Endometrial microvascular endothelial cells (primary cell): ENCODE results near the gene CDT1. TPM values are rescaled to one million over a fixed set of nuclear protein-coding genes. Genes with fewer than 3 reads are reported as not detected.
"Not testable (repeated sequence)": the region's sequence is repeated elsewhere in the genome, so short reads cannot be mapped to it uniquely, and the experiment has no call there.

ENCODE experiments used
- in situ Hi-C: cut with HindIII; loops from 2 replicates; pipeline ENCODE4 v1.10.0; 2017; ENCODE audit warnings: low sequenced_read_pairs, low pct_unique_long_range_greater_than_20kb; ENCODE audit errors: inconsistent ontology term
- total RNA-seq: library from RNA; depleted of rRNA; stranded (reverse); fragments of >200 nt; gene quantifications from one replicate; pipeline ENCODE4 v1.2.3, GENCODE V29; 2015; ENCODE audit errors: inconsistent ontology term

CDT1 gene
- total RNA-seq, 1 donor from 2014 or later = 21.5 TPM

GRCh38 chr16:88781140-88782077 is 22.2 kb upstream of the CDT1 start:
- in situ Hi-C loops = no loop called here

- in situ Hi-C loops = no loop called here
These were observed 20.9 kb upstream of the CDT1 start for GRCh38 chr16:88782454-88783390.

- in situ Hi-C loops = no loop called here
These were observed 20.1 kb upstream of the CDT1 start for GRCh38 chr16:88783391-88784073.

GRCh38 chr16:88784074-88784855 is 19.3 kb upstream of the CDT1 start:
- in situ Hi-C loops = no loop called here

- in situ Hi-C loops = no loop called here
These were observed 18.8 kb upstream of the CDT1 start for GRCh38 chr16:88784856-88785105.

GRCh38 chr16:88785106-88785924 is 18.3 kb upstream of the CDT1 start, which contains the start of gene PIEZO1:
TSS of gene PIEZO1 (minus strand) at chr16:88785220. CDS start at chr16:88784964, 256 bp downstream.
- in situ Hi-C loops = no loop called here

GRCh38 chr16:88787579-88788314 is 15.8 kb upstream of the CDT1 start:
- in situ Hi-C loops = no loop called here

GRCh38 chr16:88788749-88789148 is 14.8 kb upstream of the CDT1 start:
- in situ Hi-C loops = not testable (repeated sequence)

- in situ Hi-C loops = no loop called here
These were observed 14.0 kb upstream of the CDT1 start for GRCh38 chr16:88789594-88789993.

GRCh38 chr16:88790312-88791211 is 13.0 kb upstream of the CDT1 start:
- in situ Hi-C loops = no loop called here

- in situ Hi-C loops = no loop called here
These were observed 11.5 kb upstream of the CDT1 start for GRCh38 chr16:88792078-88792550.

- in situ Hi-C loops = no loop called here
These were observed 10.8 kb upstream of the CDT1 start for GRCh38 chr16:88792668-88793250.

GRCh38 chr16:88793251-88793954 is 10.2 kb upstream of the CDT1 start:
- in situ Hi-C loops = no loop called here

GRCh38 chr16:88796278-88796677 is 7.3 kb upstream of the CDT1 start:
- in situ Hi-C loops = no loop called here

- in situ Hi-C loops = no loop called here
These were observed 5.5 kb upstream of the CDT1 start for GRCh38 chr16:88798073-88798472.
